B cell (primary cell): ENCODE results near the gene SLC49A3.

ENCODE experiments used
- CTCF ChIP-seq: fragments of 200-600 bp; IDR thresholded peaks from one replicate; pipeline ENCODE4 v1.8.0; 2022; ENCODE audit warnings: antibody characterized with exemption, mild to moderate bottlenecking
- EZH2 ChIP-seq: IDR thresholded peaks from 2 replicates; pipeline ENCODE4 v1.6.1; 2012; ENCODE audit warnings: borderline replicate concordance, low read depth, mild to moderate bottlenecking, moderate library complexity, low read length; ENCODE audit not compliant: insufficient read depth, poor library complexity, severe bottlenecking

DNA sequence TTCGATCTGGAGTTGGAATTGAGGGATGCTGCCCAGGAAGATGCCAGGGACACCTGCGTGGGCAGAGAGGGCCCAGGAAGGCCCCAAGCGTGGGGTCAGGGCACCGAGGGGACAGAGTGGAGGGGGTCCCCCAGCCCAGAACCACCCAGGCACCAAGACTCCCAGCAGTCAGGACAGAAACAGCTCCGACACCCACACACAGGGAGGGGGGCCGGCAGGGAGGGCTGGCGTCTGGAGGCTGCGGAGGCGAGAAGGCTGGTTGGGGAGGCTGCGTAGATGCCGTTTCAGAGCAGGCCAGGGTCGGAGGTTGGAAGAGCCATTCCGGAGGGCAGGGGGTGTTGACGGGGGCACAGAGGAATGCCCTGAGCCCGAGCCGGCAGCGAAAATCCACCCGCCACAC, 38.5 kb downstream of the SLC49A3 start:
- TF ChIP-seq EZH2 (no peak), CTCF (no peak)
